HEK293 (cell line): ENCODE results near the gene SLC22A3.

Experiments
- CTCF ChIA-PET: fragments of 350-600 bp; formaldehyde crosslinking; extraction: SDS; loops from one replicate; lab custom pipeline; 2021; ENCODE audit warnings: antibody characterized with exemption; lab: Yijun Ruan, JAX
- POLR2A ChIA-PET: fragments of 300-600 bp; formaldehyde crosslinking; extraction: SDS; loops from one replicate; lab custom pipeline; 2020; ENCODE audit warnings: antibody characterized with exemption, inconsistent platforms; lab: Yijun Ruan, JAX
- H3K27ac ChIP-seq: fragments of 200-500 bp; sonication (Bioruptor generic); 2 replicates; pipeline ENCODE4 v1.5.1; 2014; ENCODE audit warnings: low read depth, low read length, control low read depth, inconsistent platforms; ENCODE audit errors: extremely low read depth
- H3K36me3 ChIP-seq, 2 experiments: fragments of 200-500 bp in 1 of 2; sonication (Bioruptor generic) in 1 of 2; 1 replicate in 1 of 2; 2 replicates in 1 of 2; pipeline ENCODE4 v1.5.1; 2014 to 2017; ENCODE audit warnings: inconsistent platforms in 2 of 2, low read length in 2 of 2; ENCODE audit not compliant: control insufficient read depth in 2 of 2, insufficient read depth in 1 of 2
- H3K4me1 ChIP-seq: fragments of 200-500 bp; sonication (Bioruptor generic); 2 replicates; pipeline ENCODE4 v1.5.1; 2014; ENCODE audit warnings: mild to moderate bottlenecking, low read length, inconsistent platforms; ENCODE audit not compliant: control insufficient read depth, insufficient read depth
- H3K4me3 ChIP-seq: 2 replicates; pipeline ENCODE4 v1.5.1; 2011; ENCODE audit warnings: low read depth, mild to moderate bottlenecking, control low read depth, low read length, moderate library complexity
- H3K9me3 ChIP-seq: fragments of 200-500 bp; sonication (Bioruptor generic); 2 replicates; pipeline ENCODE4 v1.5.1; 2014; ENCODE audit warnings: low read depth, low read length, inconsistent platforms; ENCODE audit not compliant: control insufficient read depth, insufficient read depth
- FEZF1 ChIP-seq: fragments of 450-650 bp; formaldehyde crosslinking; IDR thresholded peaks from 2 replicates; pipeline ENCODE4 v1.5.1; 2016; ENCODE audit warnings: missing biosample characterization, missing genetic modification characterization
- KLF1 ChIP-seq: fragments of 450-650 bp; formaldehyde crosslinking; IDR thresholded peaks from 2 replicates; pipeline ENCODE4 v1.5.1; 2016; ENCODE audit warnings: missing biosample characterization, missing genetic modification characterization
- KLF8 ChIP-seq: fragments of 450-650 bp; formaldehyde crosslinking; IDR thresholded peaks from 2 replicates; pipeline ENCODE4 v1.5.1; 2016; ENCODE audit warnings: missing biosample characterization, missing genetic modification characterization
- MZF1 ChIP-seq: fragments of 450-650 bp; formaldehyde crosslinking; IDR thresholded peaks from 2 replicates; pipeline ENCODE4 v1.5.1; 2017; ENCODE audit warnings: missing biosample characterization, missing genetic modification characterization, borderline replicate concordance
- SETDB1 ChIP-seq: IDR thresholded peaks from one replicate; pipeline ENCODE4 v1.6.1; 2017; ENCODE audit warnings: mild to moderate bottlenecking, low read length, moderate library complexity, mixed read lengths; ENCODE audit not compliant: insufficient read length
- TRIM28 ChIP-seq: IDR thresholded peaks from 2 replicates; pipeline ENCODE4 v1.6.1; 2011; ENCODE audit warnings: low read length, control low read depth, borderline replicate concordance
- ZBTB6 ChIP-seq: fragments of 450-650 bp; formaldehyde crosslinking; IDR thresholded peaks from 2 replicates; pipeline ENCODE4 v1.5.1; 2017; ENCODE audit warnings: missing biosample characterization, missing genetic modification characterization
- ZNF280C ChIP-seq: fragments of 450-650 bp; formaldehyde crosslinking; IDR thresholded peaks from 2 replicates; pipeline ENCODE4 v1.5.1; 2016; ENCODE audit warnings: missing biosample characterization, missing genetic modification characterization
- ZNF433 ChIP-seq: fragments of 450-650 bp; formaldehyde crosslinking; IDR thresholded peaks from 2 replicates; pipeline ENCODE4 v1.5.1; 2016; ENCODE audit warnings: missing biosample characterization, missing genetic modification characterization, low read depth
- ZNF555 ChIP-seq: fragments of 450-650 bp; formaldehyde crosslinking; conservative IDR thresholded peaks from 2 replicates; pipeline ENCODE4 v1.5.1; 2017; ENCODE audit warnings: missing biosample characterization, mild to moderate bottlenecking, missing genetic modification characterization, inconsistent platforms
- ZNF624 ChIP-seq: fragments of 450-650 bp; formaldehyde crosslinking; IDR thresholded peaks from 2 replicates; pipeline ENCODE4 v1.5.1; 2017; ENCODE audit warnings: missing biosample characterization, missing genetic modification characterization
- ZNF704 ChIP-seq: fragments of 450-650 bp; formaldehyde crosslinking; IDR thresholded peaks from 2 replicates; pipeline ENCODE4 v1.5.1; 2016; ENCODE audit warnings: missing biosample characterization, missing genetic modification characterization

SLC22A3 gene

GRCh38 chr6:160378882-160379281, 30.7 kb downstream of the SLC22A3 start (continued):
- TF ChIP-seq ZNF704 (tag by site-specific recombination), result no peak
- TF ChIP-seq, all 188 proteins: peak for 0

- CTCF ChIA-PET, result no interaction called here
- Histone ChIP-seq H3K27ac (no peak overlapping the region), H3K9me3 (no peaks in the 10 kb centered on the region), H3K36me3 (no peaks in the 10 kb centered on the region), H3K4me1 (no peaks in the 10 kb centered on the region), H3K4me3 (no peak overlapping the region)
- POLR2A ChIA-PET, result no interaction called here
- TF ChIP-seq KLF1 (tag by site-specific recombination) (no peak), ZNF555 (tag by site-specific recombination) (0 out of 2 replicates have a peak, but pooled peaks have one; percentile 4)
These were observed 31.3 kb downstream of the SLC22A3 start for GRCh38 chr6:160379466-160379865.

GRCh38 chr6:160382946-160383345, 34.8 kb downstream of the SLC22A3 start:
- CTCF ChIA-PET, result no interaction called here

GRCh38 chr6:160386869-160387530, 38.8 kb downstream of the SLC22A3 start:
- no peaks in the 10 kb centered on the region for H3K36me3 ChIP-seq
- no peak for TF ChIP-seq ZNF433 (tag by site-specific recombination)
- no peak for TF ChIP-seq ZNF624 (tag by site-specific recombination)
- no peak for TF ChIP-seq TRIM28
- TF ChIP-seq FEZF1 (tag by site-specific recombination), result no peak
- TF ChIP-seq MZF1, result no peak
- no peak for TF ChIP-seq ZBTB6 (tag by site-specific recombination)
- TF ChIP-seq KLF8 (tag by site-specific recombination), result no peak
- no peak overlapping the region for H3K27ac ChIP-seq
- ChIA-PET CTCF (no interaction called here), POLR2A (no interaction called here)
- peaks cover 3% of the 10 kb centered on the region; the same call in 1 of the 2 replicates for H3K4me1 ChIP-seq
- H3K9me3 ChIP-seq, result no peaks in the 10 kb centered on the region
- no peak overlapping the region for H3K4me3 ChIP-seq

More at GRCh38 chr6:160382946-160383345, 34.8 kb downstream of the SLC22A3 start:
- POLR2A ChIA-PET, result no interaction called here
- Histone ChIP-seq H3K4me3 (no peak overlapping the region), H3K9me3 (no peaks in the 10 kb centered on the region), H3K27ac (no peak overlapping the region), H3K4me1 (no peaks in the 10 kb centered on the region), H3K36me3 (no peaks in the 10 kb centered on the region)
- TF ChIP-seq SETDB1 (peak; percentile 7), ZNF280C (tag by site-specific recombination) (no peak)
